Mucosa of stomach (tissue), 1 donor: Measurements from ENCODE around the gene BLACAT1.
"Not testable (repeated sequence)": the region's sequence is repeated elsewhere in the genome, so short reads cannot be mapped to it uniquely, and the experiment has no call there.

ENCODE experiments used
- H3K27me3 ChIP-seq: one replicate; pipeline ENCODE4 v1.7.0; 2013; ENCODE audit warnings: mild to moderate bottlenecking, low read length; ENCODE audit not compliant: control insufficient read depth, insufficient read depth
- H3K36me3 ChIP-seq: one replicate; pipeline ENCODE4 v1.7.0; 2013; ENCODE audit warnings: low read length; ENCODE audit not compliant: control insufficient read depth, insufficient read depth
- H3K4me1 ChIP-seq: one replicate; pipeline ENCODE4 v1.7.0; 2013; ENCODE audit warnings: mild to moderate bottlenecking, low read length; ENCODE audit not compliant: control insufficient read depth, insufficient read depth
- H3K4me3 ChIP-seq: one replicate; pipeline ENCODE4 v1.7.0; 2013; ENCODE audit warnings: low read length
- H3K9ac ChIP-seq: one replicate; pipeline ENCODE4 v1.7.0; 2013; ENCODE audit warnings: mild to moderate bottlenecking, low read length, moderate library complexity
- H3K9me3 ChIP-seq: one replicate; pipeline ENCODE4 v1.7.0; 2013; ENCODE audit warnings: mild to moderate bottlenecking, low read length, moderate library complexity; ENCODE audit not compliant: control insufficient read depth
- donor health status: Pancreatic carcinoma.

Gene BLACAT1

GRCh38 chr1:205494115-205494514, 38.3 kb upstream of the BLACAT1 start:
- H3K27me3 ChIP-seq = peaks cover 20% of the 10 kb centered on the region
- no peak overlapping the region for H3K9ac ChIP-seq

GRCh38 chr1:205493241-205494085, 37.6 kb upstream of the BLACAT1 start:
- Histone ChIP-seq H3K4me1 (peaks cover 20% of the 10 kb centered on the region), H3K4me3 (no peak overlapping the region), H3K36me3 (no peaks in the 10 kb centered on the region), H3K9ac (no peak overlapping the region), H3K9me3 (no peaks in the 10 kb centered on the region), H3K27me3 (peaks cover 20% of the 10 kb centered on the region)

More at GRCh38 chr1:205494115-205494514, 38.3 kb upstream of the BLACAT1 start:
- H3K4me1 ChIP-seq = peaks cover 20% of the 10 kb centered on the region
- no peaks in the 10 kb centered on the region for H3K9me3 ChIP-seq
- H3K36me3 ChIP-seq = no peaks in the 10 kb centered on the region
- no peak overlapping the region for H3K4me3 ChIP-seq

GRCh38 chr1:205492774-205493173, 36.9 kb upstream of the BLACAT1 start:
- no peaks in the 10 kb centered on the region for H3K36me3 ChIP-seq
- peaks cover 20% of the 10 kb centered on the region for H3K27me3 ChIP-seq
- H3K4me3 ChIP-seq = no peak overlapping the region
- peaks cover 20% of the 10 kb centered on the region for H3K4me1 ChIP-seq
- H3K9me3 ChIP-seq = no peaks in the 10 kb centered on the region
- no peak overlapping the region for H3K9ac ChIP-seq

- Histone ChIP-seq H3K27me3 (peaks cover 23% of the 10 kb centered on the region), H3K36me3 (no peaks in the 10 kb centered on the region), H3K4me1 (peaks cover 20% of the 10 kb centered on the region), H3K4me3 (no peak overlapping the region), H3K9ac (no peak overlapping the region), H3K9me3 (no peaks in the 10 kb centered on the region)
Measured at GRCh38 chr1:205492201-205492667, 36.4 kb upstream of the BLACAT1 start.

- Histone ChIP-seq H3K27me3 (peaks cover 23% of the 10 kb centered on the region), H3K9me3 (no peaks in the 10 kb centered on the region), H3K4me3 (no peak overlapping the region), H3K4me1 (peaks cover 20% of the 10 kb centered on the region), H3K36me3 (no peaks in the 10 kb centered on the region), H3K9ac (no peak overlapping the region)
Measured at GRCh38 chr1:205491794-205492193, 35.9 kb upstream of the BLACAT1 start.

- Histone ChIP-seq H3K27me3 (peaks cover 29% of the 10 kb centered on the region), H3K9me3 (no peaks in the 10 kb centered on the region), H3K36me3 (no peaks in the 10 kb centered on the region), H3K4me1 (peaks cover 12% of the 10 kb centered on the region), H3K9ac (no peak overlapping the region), H3K4me3 (no peak overlapping the region)
Measured at GRCh38 chr1:205488074-205488723, 32.4 kb upstream of the BLACAT1 start.

- Histone ChIP-seq H3K36me3 (no peaks in the 10 kb centered on the region), H3K9me3 (no peaks in the 10 kb centered on the region), H3K4me1 (peaks cover 4% of the 10 kb centered on the region), H3K4me3 (no peak overlapping the region), H3K9ac (no peak overlapping the region), H3K27me3 (peaks cover 42% of the 10 kb centered on the region)
Measured at GRCh38 chr1:205486258-205486657, 30.4 kb upstream of the BLACAT1 start.

GRCh38 chr1:205484985-205485967, 29.4 kb upstream of the BLACAT1 start:
- no peaks in the 10 kb centered on the region for H3K36me3 ChIP-seq
- no peak overlapping the region for H3K4me3 ChIP-seq
- peaks cover 4% of the 10 kb centered on the region for H3K4me1 ChIP-seq
- peaks cover 40% of the 10 kb centered on the region for H3K27me3 ChIP-seq
- no peaks in the 10 kb centered on the region for H3K9me3 ChIP-seq
- H3K9ac ChIP-seq = no peak overlapping the region

- H3K27me3 ChIP-seq = peaks cover 33% of the 10 kb centered on the region
- no peaks in the 10 kb centered on the region for H3K36me3 ChIP-seq
- peaks cover 4% of the 10 kb centered on the region for H3K4me1 ChIP-seq
- H3K4me3 ChIP-seq = no peak overlapping the region
- no peak overlapping the region for H3K9ac ChIP-seq
- H3K9me3 ChIP-seq = no peaks in the 10 kb centered on the region
Measured at GRCh38 chr1:205483372-205483771, 27.5 kb upstream of the BLACAT1 start.

- H3K4me3 ChIP-seq, H3K36me3 ChIP-seq, H3K9me3 ChIP-seq, H3K9ac ChIP-seq: not testable (repeated sequence)
- Histone ChIP-seq H3K27me3 (peaks cover 33% of the 10 kb centered on the region), H3K4me1 (peaks cover 10% of the 10 kb centered on the region)
Measured at GRCh38 chr1:205482587-205482986, 26.7 kb upstream of the BLACAT1 start.

- peaks cover 30% of the 10 kb centered on the region for H3K27me3 ChIP-seq
- no peaks in the 10 kb centered on the region for H3K36me3 ChIP-seq
- H3K9ac ChIP-seq = no peak overlapping the region
- H3K4me3 ChIP-seq = no peak overlapping the region
- H3K9me3 ChIP-seq = no peaks in the 10 kb centered on the region
- H3K4me1 ChIP-seq = peaks cover 14% of the 10 kb centered on the region
Measured at GRCh38 chr1:205481629-205482151, 25.8 kb upstream of the BLACAT1 start.
